Neutrophil (primary cell): ENCODE data around the gene ICAM3.
A peak's percentile ranks its signal among the peaks of the same experiment; 100 is the strongest.

Experiments
- H3K27ac ChIP-seq: fragments of 200-600 bp; sonication (generic); 2 replicates; pipeline ENCODE4 v1.5.1; 2016; ENCODE audit warnings: mild to moderate bottlenecking, moderate library complexity
- H3K27me3 ChIP-seq: fragments of 200-600 bp; sonication (generic); 2 replicates; pipeline ENCODE4 v1.6.0; 2016; ENCODE audit warnings: mild to moderate bottlenecking
- H3K36me3 ChIP-seq: fragments of 200-600 bp; sonication (generic); 2 replicates; pipeline ENCODE4 v1.5.1; 2017
- H3K4me1 ChIP-seq, 2 experiments: fragments of 200-600 bp in 1 of 2; sonication (generic) in 1 of 2; 1 replicate in 1 of 2; 2 replicates in 1 of 2; pipeline versions ENCODE4 v1.5.1 to v1.6.1; 2013 to 2016; ENCODE audit warnings: low read depth in 1 of 2, low read length in 1 of 2, mild to moderate bottlenecking in 1 of 2, moderate library complexity in 1 of 2; ENCODE audit not compliant: control insufficient read depth in 1 of 2, insufficient read depth in 1 of 2
- H3K4me3 ChIP-seq, 2 experiments: fragments of 200-600 bp in 1 of 2; sonication (generic) in 1 of 2; 1 replicate in 1 of 2; 2 replicates in 1 of 2; pipeline ENCODE4 v1.5.1; 2013 to 2016; ENCODE audit warnings: low read depth in 1 of 2, low read length in 1 of 2, mild to moderate bottlenecking in 1 of 2, moderate library complexity in 1 of 2
- H3K9me3 ChIP-seq: fragments of 200-600 bp; sonication (generic); 2 replicates; pipeline ENCODE4 v1.5.1; 2016
- TF ChIP-seq, protein P1 (sequence below): fragments of 200-600 bp; sonication (generic); IDR thresholded peaks from 2 replicates; pipeline ENCODE4 v1.5.1; 2016; ENCODE audit warnings: antibody characterized with exemption

Gene ICAM3

DNA sequence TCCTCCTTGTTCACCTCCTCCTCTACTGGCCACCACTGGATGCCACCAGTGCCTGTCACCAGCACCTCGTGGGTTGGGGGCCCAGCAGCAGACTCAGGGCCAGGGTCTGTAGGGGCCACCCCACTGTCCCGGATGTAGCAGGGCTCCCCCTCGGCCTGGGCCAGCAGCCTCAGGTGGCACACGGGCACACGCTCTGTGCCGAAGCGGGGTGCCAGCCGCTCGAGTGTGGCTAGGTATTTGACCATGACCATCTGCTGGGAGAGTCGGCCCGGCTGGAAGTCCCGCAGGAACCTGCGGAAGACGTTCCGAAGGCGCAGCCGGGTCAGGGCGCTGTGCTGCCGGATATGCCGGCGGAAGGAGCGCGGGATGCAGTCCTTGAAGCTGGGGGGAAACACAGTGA is 26.1 kb upstream of the ICAM3 start:
- Histone ChIP-seq H3K4me1 (no peaks in the 10 kb centered on the region), H3K36me3 (peaks cover 99% of the 10 kb centered on the region), H3K27me3 (no peaks in the 10 kb centered on the region), H3K4me3 (no peak overlapping the region), H3K27ac (no peak overlapping the region), H3K9me3 (no peaks in the 10 kb centered on the region)
- TF ChIP-seq, protein P1, sequence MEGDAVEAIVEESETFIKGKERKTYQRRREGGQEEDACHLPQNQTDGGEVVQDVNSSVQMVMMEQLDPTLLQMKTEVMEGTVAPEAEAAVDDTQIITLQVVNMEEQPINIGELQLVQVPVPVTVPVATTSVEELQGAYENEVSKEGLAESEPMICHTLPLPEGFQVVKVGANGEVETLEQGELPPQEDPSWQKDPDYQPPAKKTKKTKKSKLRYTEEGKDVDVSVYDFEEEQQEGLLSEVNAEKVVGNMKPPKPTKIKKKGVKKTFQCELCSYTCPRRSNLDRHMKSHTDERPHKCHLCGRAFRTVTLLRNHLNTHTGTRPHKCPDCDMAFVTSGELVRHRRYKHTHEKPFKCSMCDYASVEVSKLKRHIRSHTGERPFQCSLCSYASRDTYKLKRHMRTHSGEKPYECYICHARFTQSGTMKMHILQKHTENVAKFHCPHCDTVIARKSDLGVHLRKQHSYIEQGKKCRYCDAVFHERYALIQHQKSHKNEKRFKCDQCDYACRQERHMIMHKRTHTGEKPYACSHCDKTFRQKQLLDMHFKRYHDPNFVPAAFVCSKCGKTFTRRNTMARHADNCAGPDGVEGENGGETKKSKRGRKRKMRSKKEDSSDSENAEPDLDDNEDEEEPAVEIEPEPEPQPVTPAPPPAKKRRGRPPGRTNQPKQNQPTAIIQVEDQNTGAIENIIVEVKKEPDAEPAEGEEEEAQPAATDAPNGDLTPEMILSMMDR = no peak

DNA sequence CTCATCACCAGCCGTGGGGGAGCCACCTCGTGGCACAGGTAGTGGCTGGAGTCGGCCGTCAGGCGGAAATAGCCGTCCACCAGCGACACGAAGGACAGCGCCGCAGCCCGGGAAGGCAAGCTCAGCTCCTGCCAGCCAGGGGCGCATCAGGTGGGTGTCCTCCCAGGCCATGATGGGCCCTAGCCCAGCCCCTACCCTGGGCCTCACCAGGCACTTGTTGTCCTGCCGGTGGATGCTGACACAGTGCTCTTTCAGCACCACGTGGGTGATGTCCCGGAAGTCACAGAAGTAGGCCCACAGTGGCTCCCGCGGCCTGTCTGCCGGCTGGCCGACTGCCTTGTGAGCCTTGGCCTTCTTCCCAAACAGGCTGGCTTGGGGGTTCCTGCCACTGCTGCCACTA is 25.2 kb upstream of the ICAM3 start:
- no peak overlapping the region for H3K27ac ChIP-seq
- no peak overlapping the region for H3K4me3 ChIP-seq
- H3K4me1 ChIP-seq = no peaks in the 10 kb centered on the region
- no peaks in the 10 kb centered on the region for H3K27me3 ChIP-seq
- no peaks in the 10 kb centered on the region for H3K9me3 ChIP-seq
- TF ChIP-seq, protein P1 = no peak
- peaks cover 100% of the 10 kb centered on the region for H3K36me3 ChIP-seq

DNA sequence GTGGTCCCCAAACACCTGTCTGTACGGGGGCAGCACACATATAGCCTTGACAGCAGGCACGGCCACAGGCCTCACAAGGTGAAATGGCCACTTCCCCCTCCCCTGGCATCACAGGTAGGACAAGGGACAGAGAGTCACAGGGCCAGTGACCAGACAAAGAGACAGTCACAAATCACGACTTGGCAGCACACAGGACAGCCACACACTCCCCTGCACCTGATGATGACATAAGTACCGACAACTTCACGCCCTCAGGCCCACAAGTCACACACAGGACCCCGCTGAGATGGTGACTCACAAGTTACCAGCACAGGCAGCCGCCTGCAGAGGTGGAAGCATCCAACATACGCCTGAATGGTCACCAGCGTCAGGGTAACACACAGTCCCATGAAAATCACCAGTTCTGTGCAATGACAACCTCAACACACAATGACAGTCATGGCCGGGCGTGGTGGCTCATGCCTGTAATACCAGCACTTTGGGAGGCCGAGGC is 24.4 kb upstream of the ICAM3 start:
- H3K27ac ChIP-seq = no peak overlapping the region
- H3K36me3 ChIP-seq = peaks cover 100% of the 10 kb centered on the region
- no peaks in the 10 kb centered on the region for H3K4me1 ChIP-seq
- no peak overlapping the region for H3K4me3 ChIP-seq
- no peaks in the 10 kb centered on the region for H3K27me3 ChIP-seq
- TF ChIP-seq, protein P1 = no peak
- no peaks in the 10 kb centered on the region for H3K9me3 ChIP-seq

DNA sequence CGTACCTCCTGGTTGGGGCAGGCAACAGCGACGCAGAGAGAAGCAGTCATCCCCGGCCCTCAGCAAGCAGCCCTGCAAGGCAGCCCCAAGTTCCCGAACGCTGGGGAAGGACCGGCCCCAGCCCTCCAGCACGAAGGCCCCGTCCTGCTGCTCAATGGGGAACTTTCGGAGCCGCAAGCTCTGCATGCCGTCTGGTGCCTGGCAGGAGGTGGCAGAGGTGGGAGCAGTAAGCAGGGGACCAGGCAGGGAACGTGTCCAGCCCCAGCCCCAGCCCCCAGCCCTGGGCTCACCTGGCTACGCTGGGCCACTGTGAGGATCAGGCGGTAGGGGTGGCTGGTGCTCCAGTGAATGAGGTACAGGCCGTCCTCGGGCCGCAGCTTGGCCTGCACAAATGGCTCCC is 22.8 kb upstream of the ICAM3 start:
- TF ChIP-seq, protein P1 = no peak
- H3K36me3 ChIP-seq = peaks cover 99% of the 10 kb centered on the region

DNA sequence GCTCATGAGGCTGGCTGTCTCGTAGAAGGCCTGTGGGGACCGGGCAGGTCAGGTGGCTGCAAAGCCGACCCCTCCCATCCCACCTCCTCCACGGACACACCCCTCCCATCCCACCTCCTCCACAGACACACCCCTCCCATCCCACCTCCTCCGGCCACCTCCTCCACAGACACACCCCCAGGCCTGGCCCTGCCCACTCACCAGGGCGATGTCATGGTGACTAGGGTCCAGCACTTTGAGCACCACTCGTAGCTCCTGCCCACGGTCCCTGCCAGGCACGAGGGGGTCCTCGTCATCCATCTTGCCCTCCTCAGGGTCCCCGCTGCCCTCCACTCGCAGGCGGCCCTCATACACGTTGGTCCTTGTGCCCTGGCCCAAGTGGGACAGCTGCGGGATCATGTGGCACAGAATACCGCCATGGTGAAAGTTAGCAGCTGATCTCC is 22.2 kb upstream of the ICAM3 start:
- peaks cover 99% of the 10 kb centered on the region for H3K36me3 ChIP-seq
- no peaks in the 10 kb centered on the region for H3K9me3 ChIP-seq
- no peaks in the 10 kb centered on the region for H3K4me1 ChIP-seq
- H3K27ac ChIP-seq = no peak overlapping the region
- no peak overlapping the region for H3K4me3 ChIP-seq
- TF ChIP-seq, protein P1 = no peak
- H3K27me3 ChIP-seq = no peaks in the 10 kb centered on the region

More for the DNA sequence above, 22.8 kb upstream of the ICAM3 start:
- Histone ChIP-seq H3K4me1 (no peaks in the 10 kb centered on the region), H3K9me3 (no peaks in the 10 kb centered on the region), H3K27me3 (no peaks in the 10 kb centered on the region), H3K4me3 (no peak overlapping the region), H3K27ac (no peak overlapping the region)

DNA sequence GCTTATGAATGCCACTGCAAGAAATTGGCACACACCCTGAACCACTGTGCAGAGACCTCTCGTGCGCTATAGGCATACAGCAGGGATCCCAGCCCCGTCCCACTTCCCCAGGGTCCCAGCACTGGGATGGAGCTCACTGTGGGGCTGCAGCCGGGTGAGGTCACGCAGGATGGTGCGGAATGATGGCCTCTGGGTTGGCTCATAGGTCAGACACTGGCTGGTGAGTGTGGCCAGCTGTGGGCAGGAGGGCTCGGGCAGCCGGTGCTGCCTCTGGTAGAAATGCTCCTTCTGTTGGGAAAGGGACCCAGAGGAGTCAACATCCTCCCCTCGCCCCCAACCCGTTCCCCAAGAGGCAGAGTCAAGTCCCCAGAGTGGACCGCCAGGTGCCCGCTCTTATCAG is 17.0 kb upstream of the ICAM3 start:
- Histone ChIP-seq H3K4me3 (no peak overlapping the region), H3K4me1 (no peaks in the 10 kb centered on the region), H3K27me3 (no peaks in the 10 kb centered on the region), H3K9me3 (no peaks in the 10 kb centered on the region), H3K36me3 (peaks cover 99% of the 10 kb centered on the region), H3K27ac (peak overlapping the region; percentile 25)
- TF ChIP-seq, protein P1 = no peak
